Measurements from ENCODE around the gene RILPL1.

DNA sequence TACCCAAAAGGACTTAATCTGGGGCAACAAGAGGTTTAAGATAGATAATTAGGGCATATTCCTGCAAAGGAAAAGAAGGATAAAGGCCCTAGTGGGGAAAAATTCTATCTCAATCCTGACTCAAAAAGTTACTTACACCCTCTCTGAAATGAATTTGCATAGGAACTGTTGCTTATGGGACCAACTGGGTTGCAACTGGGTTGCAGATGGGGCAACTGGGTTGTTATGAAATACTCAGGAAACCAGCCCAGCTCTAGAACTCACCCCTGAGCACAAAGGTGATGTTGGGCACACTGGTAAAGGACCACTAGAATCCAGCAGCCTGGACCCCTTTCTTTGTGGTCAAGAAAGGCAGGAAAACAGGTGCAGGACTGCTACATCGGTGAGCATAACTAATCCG is 17.2 kb upstream of the RILPL1 start:
- no peak for TF ChIP-seq EZH2 (IDR thresholded peaks at IDR 0.05; ENCODE audit: borderline replicate concordance, low read depth, low read length, poor library complexity, severe bottlenecking)
- TF ChIP-seq, protein P1, sequence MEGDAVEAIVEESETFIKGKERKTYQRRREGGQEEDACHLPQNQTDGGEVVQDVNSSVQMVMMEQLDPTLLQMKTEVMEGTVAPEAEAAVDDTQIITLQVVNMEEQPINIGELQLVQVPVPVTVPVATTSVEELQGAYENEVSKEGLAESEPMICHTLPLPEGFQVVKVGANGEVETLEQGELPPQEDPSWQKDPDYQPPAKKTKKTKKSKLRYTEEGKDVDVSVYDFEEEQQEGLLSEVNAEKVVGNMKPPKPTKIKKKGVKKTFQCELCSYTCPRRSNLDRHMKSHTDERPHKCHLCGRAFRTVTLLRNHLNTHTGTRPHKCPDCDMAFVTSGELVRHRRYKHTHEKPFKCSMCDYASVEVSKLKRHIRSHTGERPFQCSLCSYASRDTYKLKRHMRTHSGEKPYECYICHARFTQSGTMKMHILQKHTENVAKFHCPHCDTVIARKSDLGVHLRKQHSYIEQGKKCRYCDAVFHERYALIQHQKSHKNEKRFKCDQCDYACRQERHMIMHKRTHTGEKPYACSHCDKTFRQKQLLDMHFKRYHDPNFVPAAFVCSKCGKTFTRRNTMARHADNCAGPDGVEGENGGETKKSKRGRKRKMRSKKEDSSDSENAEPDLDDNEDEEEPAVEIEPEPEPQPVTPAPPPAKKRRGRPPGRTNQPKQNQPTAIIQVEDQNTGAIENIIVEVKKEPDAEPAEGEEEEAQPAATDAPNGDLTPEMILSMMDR (conservative IDR thresholded peaks at IDR 0.05; ENCODE audit: low read depth, low read length), result no peak

Measured in A673 (cell line).